Glomerular visceral epithelial cell (primary cell): Measurements from ENCODE around the gene PHACTR1.

Source experiments
- DNase-seq: peaks from one replicate; pipeline ENCODE4 v3.0.0-alpha.2; 2016; ENCODE audit errors: extremely low spot score

The PHACTR1 gene

GRCh38 chr6:13261464-13261994, 545.0 kb downstream of the PHACTR1 start:
- DNase-seq: no peak

DNA sequence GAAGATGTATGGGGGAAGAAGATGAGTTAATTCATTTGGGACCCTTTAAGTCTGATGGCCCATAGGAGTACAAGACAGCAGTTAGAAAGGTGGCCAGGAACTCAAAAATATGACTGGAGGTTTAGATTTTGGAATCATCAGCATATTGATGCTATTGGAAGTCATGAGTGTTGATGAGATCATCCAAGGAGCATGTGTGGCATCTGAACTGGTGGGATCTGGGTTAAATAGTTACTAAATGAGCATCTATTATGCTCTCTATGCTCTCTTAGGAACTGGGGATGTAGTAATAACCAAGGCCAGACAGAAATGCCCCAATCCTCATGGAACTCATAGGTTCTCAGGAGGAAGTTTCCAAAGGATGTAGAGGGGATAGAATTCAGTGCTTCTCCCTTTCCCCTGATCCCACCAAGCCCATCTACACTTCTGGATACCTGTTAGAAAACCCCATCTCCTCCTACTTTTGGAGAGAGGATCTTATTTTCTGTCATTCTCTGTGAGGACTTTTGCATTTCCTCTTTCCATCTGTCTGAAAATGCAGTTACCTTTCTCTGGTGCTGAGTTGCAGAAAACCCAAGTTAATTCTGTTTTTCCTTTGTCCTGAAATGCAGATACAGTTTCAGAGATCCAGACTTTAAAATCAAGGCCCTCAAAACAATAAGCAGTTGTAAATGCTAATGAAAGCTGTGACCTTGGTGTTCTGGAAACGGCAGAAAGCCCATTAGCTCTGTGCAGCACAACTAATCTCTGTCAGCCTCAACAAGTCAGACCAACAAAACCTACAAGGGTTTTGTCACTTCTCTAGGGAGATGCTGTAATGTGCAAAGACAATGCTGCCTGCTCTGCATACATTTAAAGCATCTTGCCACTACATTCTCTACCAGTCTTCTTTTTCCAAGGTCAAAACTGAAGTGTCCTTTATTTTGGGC, 546.0 kb downstream of the PHACTR1 start:
- DNase-seq: no peak

DNA sequence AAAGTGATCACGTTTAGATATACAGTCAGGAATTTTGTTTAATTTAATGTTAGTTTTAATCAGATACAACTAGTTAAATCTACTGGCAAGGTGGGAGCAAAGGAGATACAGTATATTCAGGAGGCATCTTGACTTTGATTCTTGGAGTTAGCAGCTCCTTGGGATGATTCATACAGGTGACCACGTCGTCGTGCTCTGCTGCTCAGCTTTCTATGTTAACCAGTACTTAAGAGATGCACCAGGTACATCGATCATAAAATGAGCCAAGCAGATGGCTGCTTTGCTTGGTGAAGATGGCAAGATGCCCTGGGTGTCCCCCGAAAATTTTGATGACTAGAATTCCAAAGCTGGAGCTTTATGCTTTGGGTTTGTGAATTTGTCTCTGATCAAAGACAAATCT, 547.1 kb downstream of the PHACTR1 start:
- no peak for DNase-seq

GRCh38 chr6:13267142-13267651, 550.6 kb downstream of the PHACTR1 start:
- DNase-seq: peak; percentile 39

DNA sequence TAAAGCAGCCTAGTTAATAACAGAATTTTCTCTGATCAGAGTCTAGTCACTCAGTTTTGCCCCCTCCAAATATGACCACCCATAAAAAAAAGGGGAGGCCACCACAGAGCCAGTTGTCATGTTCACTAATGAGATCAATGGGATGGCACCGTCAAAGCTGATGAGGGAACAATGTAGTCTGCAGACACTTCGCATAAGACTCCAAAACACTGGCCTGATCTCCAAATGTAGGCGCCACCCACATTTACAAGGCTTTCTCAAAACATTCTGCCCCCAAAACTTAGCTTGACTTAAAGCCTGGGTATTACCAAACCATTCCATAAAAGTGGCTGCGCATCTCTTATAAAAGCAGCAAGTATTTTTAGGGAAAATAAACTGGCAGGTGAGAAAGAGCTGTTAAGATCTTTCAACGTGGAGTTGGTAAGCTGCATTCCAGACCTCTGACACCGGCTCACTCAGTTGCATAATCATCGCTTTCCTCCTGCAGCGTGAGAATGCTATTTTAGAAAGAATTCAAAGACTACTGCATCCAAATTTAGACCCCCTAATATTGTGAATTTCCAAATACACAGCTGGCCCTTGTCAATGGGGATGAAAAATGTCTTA, 552.4 kb downstream of the PHACTR1 start:
- peak; percentile 33 for DNase-seq

DNA sequence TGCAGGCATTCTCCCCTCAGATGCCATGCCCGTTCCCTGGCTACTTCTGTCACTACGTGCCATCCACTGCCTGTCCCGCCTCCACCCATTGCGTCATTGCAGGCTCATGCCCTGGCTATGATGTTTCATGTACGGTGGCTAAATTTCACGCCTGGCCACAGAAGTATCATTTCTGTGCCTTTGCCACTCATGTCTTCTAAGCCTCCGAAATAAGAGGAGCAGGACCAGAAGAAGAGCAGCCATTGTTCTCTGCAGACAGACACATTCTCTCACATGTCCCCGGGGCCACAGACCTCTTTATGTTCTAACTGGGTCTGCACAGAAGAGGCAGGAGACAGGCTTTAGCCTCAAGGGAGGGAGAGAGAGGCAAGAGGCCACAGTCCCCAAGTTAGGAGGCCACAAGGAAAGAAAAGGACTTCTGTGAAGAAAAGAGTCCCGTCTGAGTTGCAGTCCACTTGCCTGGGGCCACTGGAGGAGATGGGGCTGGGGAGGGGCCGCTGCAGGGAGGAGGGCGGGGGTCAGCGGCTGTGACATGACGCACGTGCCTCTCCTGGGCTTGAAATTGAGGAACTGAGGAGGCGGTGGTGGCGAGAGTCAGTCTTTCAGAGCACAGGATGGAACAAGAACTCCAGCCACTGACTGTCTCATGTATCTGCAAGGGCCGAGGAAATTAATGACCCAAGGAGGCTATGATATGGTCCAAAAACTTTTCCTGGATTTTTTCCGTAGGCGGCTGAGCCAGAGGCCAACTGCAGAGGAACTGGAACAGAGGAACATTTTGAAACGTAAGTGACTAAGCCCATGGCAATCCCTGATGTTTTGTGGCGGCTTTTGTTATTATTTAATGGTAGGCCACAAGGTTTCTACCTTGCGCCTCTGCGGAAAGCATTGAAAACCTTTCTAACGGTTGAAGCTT, 555.8 kb downstream of the PHACTR1 start:
- DNase-seq: peak; percentile 49

DNA sequence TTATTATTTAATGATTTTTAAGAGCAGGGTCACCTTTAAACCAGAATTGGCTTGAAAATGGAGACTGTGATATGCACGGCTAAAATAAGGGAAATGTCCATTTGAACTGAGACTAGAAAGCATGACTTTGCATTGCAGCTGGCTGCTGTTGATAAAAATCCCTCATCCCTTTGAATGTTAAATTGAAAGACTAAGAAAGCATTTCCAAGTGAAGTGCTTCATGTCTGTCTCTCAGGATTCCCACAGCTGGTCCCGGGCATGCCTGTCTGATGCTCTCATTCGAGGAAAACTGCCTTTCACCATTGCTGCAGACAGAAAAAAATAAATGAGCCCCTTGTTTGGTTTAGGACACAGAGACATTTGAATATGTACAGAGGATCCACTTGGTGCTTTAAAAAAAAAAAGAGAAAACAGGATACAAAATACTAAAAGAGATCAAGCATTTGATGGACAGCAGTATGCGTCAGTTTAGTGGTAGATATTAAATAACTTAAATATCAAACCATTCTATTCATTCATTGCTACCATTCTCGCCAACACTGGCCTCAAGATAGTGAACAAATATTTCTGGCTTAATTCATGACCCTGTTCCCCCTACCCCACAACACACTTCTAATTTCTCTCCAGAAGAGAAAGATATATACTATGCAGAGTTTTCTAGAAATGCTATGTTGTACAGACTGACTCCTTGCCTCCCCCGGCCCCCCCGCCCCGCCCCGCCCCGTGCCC, 556.8 kb downstream of the PHACTR1 start:
- no peak for DNase-seq

DNA sequence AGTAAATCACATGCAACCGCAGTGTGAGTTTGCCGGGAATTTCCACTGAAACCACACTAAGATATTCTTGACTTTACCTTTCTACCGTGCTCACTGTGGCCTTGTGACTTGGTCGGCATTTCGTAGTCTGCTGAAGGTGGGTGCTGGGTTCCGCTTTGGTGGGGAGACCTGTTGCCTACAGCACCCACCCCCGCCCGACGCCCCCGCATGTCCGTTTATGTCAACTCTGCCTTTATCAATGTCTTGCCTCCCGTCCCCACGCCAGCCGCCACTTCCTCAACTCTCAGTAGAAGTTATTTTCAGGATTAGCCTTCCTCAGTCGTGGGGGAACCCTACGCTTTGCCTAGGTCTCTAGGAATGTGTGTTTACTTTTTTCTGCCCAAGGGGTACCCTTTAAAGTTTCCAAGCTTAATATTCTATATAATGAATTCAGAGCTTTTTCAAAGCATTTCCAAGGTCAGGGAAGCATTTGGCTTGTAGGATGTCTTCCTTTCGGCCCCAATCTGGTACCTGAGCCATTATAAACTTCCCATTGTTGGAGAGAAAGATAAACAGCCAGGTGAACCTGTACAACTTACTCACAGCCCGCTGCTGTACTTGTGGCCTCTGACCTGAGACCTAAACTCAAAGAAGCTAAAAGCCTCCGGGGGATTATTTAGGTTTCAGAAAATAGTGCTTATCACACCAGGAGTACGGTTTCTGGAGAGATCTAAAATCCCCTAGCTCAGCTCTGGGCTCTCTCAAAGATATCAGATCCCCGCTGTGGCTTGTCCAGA, 557.6 kb downstream of the PHACTR1 start:
- peak; percentile 12 for DNase-seq

- no peak for DNase-seq
Measured at GRCh38 chr6:13274707-13275434, 558.3 kb downstream of the PHACTR1 start.

- DNase-seq: no peak
Measured at GRCh38 chr6:13275435-13275989, 558.9 kb downstream of the PHACTR1 start.

DNA sequence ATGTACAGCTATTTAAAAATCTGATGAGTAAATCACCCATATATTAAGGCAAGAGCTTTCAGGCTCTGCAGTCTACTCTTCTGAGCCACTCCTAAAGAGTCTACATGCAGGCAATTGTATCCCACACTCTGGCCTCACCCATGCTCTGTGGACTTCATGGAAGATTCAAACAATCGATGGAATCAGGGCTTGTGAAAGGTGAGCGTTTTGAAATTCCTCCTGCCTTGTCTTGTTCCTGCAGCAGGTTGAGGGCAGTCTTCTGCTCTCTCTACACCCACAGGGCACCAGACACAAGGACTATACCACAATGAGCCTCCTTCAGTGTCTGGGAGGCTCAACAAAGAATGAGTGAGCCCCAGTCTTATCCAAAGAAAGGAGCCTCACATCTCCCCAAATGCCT, 560.7 kb downstream of the PHACTR1 start:
- no peak for DNase-seq

- no peak for DNase-seq
Measured at GRCh38 chr6:13278164-13278563, 561.6 kb downstream of the PHACTR1 start.

DNA sequence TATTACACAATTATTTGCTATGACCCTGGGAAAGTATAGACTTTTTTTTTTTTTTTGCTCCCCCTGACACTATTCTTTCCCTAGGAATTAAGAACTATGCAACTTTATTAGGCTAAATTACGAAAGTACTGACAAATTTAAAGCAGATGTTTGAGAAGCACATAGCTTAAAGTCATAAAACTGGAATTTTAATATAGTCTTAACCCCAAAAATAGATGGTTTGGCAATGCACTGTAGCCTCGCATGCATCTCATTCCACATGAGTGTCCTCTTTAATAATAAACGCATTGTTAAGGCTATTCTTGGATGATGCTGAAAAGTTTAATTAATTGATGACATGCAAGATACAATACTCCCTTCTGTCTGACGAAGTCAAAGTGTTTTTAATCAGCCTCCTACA, 562.4 kb downstream of the PHACTR1 start:
- no peak for DNase-seq

- DNase-seq: no peak
Measured at GRCh38 chr6:13280254-13280653, 563.7 kb downstream of the PHACTR1 start.

- no peak for DNase-seq
Measured at GRCh38 chr6:13281686-13282085, 565.1 kb downstream of the PHACTR1 start.

DNA sequence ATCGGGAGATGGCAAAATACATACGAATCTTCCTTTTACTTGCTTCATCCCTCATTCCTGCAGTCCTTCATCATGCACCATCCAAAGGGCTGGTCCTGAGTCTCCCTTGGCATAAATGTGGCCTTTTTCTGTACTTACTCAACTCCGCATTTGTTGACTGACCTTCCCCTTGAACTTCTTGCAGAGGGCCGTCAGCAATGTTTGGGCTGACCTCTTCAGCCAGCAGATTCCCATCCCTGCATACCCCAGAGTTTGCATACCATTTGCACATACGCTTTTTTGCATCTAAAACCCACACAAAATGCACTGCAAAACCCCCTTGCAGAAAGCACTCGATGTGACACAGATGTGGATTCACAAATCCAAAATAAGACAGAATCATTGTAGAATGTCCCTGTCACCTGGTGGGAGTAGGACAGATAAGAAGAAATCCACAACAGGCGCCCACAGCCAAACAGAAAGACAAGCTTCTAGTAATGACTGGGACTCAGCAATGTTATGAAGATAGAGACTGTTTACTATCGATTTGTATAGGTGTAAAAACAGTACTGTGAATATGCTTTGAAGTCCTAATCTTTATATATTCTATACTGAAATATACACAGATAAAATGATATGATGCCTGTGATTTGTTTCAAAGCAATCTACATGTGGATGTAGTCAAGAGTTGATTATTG, 566.0 kb downstream of the PHACTR1 start:
- DNase-seq: no peak

DNA sequence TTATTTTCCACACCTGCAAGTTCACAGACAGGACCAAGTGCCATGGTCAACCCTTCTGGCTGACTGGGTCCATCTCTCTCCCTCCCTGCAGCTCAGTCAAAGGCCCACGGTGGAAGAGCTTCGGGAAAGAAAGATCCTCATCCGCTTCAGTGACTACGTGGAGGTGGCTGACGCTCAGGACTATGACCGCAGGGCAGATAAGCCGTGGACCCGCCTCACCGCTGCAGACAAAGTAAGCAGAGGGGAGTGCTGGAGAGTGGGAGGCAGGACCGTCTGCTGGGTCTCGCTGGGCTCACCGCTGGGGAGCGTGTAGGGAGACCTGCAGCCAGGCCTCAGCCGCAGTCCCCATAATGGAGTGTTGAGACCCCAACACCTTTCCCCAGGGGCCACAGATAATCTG, 566.8 kb downstream of the PHACTR1 start:
- no peak for DNase-seq

- DNase-seq: no peak
Measured at GRCh38 chr6:13284646-13285045, 568.1 kb downstream of the PHACTR1 start.

DNA sequence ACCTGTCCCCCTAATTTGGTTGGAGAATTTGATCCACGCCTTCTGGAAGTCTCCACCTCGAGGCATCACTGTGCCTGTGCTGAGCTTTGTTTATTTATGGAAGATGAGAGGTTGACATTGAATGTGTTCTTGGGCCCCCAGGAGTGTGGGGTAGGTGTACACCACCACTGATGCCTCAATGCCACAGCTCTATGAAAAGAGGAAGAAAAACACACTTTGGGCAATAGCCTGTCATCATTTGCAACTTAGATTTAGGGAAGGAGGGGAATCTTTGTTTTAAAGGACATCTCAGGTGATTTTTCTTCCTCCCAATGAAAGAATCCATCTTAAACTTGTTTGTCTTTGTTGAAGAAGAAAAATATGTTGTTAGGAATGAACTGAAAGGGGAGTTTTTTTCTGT, 569.1 kb downstream of the PHACTR1 start:
- DNase-seq: no peak
